ENCODE results near the gene ABCG5.

ABCG5 gene

DNA sequence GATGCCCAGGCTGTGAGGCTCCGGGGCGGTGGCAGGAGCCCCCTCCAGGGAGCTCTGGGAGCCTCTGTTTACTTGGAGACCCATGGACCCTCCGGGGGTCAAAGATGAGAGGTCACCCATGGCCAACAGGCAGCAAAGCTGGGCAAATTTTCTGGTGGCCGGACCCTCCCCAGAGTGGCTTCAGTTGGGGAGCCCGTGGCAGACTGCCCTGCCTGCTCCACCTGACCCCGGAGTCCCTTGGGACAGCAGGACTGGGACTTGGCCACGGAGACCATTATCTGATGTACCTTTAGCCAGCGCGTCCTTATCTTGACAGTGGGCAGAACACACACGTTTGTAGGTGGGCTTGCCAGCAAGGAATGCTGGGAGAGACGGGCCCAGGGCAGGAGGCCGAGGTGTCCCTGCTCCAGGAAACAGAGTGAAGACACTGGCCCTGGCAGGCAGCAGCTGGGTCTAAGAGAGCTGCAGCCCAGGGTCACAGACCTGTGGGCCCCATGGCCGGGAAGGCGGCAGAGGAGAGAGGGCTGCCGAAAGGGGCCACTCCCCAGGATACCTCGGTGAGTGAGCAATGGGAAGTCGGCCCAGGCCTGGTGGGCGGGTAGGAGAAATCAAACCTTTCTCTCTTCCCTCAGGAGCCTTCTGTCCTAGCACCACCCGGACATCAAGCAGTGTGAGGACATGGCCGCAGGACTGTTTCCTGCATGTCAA is at the start of gene ABCG5, which contains the start of gene ABCG8:
TSS of gene ABCG5 (minus strand) at position 280 of the 708 bp plus-strand sequence. CDS start at position 120, 160 bp downstream.
TSS of gene ABCG8 (plus strand) at position 412 of the 708 bp plus-strand sequence. CDS start at position 495, 83 bp downstream.
- no peak for DNase-seq

DNA sequence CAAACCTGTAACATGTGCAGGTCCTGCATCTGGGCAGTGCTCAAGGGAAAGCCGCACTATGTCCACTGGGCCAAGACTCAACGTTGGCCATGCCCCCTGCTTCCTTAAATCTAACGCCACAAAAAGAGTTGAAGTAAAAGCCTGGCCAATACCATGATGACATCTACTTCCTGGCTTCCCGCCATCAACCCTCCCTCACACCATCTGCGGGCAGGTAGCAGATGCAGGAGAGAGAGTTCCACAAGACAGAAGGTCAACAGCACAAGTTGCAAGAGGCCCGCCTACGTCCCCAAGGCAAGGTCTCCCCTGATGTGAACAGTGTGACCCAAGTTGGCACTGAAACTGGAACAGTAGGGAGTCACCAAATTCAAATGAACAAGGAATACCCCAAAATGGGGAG is 48.5 kb upstream of the ABCG5 start:
- no peak for DNase-seq

DNA sequence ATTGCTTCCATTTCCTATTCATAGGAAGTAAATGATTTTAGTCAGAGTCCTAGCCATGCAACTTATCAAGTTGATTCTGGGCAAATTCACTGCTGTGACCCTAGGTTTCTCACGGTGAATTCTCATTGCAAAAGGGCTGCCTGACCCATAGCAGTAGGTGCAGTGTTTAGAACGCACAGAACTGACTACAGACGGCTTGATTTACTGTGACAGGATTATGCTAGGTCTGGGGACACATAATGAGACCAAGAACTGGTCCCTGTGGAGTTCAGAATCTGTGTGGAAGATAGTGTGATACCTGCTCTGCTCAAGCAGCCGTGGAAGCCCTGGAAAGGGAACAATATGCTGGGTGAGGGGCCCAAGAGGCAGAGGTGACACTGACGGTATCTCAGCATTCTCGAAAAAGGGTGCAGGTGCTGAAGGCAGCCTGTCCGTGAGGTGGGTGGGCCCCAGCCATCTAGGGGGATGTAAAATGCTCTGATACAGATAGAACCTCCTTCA is 46.5 kb upstream of the ABCG5 start:
- DNase-seq, result peak; percentile 39

DNA sequence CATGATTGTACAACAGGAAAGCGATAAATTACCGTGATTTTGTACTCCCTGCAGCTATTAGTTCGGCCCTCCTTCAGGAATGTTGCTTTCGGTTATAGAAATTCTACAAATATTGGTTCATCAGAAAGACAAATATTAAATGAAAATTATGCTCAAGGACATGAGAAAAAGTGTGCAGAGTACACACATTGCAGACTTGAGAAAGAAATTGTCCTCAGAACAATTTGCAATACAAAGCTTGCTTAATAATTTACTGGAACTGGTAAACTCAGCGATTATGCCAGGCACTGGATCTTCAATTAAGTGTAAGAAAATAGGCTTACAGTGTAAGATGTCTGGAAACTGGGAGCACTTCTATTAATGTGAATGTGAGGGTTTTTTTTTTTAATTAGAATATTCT is 46.0 kb upstream of the ABCG5 start:
- DNase-seq, result no peak

DNA sequence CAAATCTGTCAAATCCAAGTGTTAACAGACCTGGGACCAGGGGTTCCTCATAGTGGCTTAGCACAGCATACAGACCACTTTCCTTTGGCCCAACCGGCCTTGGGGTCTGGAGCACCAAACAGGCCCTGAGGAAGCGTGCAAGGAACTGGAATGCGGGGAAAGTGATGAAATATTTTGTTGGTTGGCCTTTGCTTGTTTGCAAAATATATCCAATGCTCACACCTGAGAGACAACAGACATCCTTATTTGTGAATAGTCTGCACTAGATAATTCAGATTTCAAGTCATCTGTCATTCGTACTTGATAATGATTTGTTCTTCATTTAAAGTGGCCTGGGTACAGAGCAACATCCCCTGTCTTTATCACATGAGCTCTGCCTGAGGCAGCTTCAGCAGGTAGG is 43.7 kb upstream of the ABCG5 start:
- no peak for DNase-seq

DNA sequence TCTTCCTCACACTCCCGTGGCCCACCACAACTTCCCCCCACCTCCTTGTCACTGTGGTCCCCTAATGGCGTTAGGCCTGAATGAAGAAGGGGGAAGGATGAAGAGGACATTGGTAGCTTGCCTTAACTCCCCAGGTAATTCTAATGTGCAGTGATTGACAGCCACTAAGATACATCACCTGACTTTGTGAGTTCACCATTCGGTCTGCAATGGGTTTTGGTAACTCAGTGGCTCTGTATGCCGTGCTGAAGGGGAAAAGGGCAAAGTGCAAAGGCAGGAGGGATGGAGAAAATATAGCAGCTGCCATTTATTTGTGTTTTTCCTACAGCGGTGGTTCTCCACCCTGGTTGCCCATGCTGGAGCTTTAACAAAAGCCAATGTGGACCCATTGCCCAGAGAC is 42.3 kb upstream of the ABCG5 start:
- no peak for DNase-seq

DNA sequence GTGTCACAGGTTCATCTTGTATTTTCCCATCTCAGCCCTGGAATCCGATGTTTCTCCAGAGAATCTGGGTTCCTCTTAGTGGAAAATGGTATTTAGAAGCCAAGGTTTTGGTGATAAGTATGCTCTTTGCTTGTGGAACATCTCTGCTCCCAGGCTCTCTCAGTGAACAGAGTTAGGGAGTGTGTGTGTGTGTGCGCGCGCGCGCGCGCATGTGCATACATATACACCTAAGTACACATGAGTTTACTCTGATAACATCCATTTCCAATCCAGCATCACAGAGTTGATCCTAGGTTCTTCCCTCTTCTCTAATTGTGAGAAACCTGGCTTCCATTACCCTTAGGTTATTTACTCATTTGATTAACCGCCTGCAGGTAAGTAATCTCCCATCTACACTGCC is 41.8 kb upstream of the ABCG5 start:
- no peak for DNase-seq

DNA sequence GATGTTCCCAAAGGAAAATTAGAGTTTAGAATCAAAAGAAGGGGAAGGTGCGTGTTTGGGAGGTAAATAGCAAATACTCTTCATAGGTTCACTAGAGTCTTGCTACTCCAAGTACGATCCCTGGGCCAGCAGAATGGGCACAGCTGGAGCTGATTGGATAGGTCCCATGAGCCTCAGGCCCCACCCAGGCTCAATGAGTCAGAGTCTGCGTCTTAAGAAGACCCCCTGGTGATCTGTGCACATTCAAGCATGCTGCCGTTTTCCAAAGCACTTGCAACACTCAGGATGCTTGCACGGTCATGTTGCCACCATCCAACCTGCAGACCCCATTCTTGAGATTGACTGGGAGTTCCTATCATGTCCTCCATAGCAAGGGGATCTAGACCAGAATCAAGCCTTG is 40.6 kb upstream of the ABCG5 start:
- DNase-seq, result no peak

DNA sequence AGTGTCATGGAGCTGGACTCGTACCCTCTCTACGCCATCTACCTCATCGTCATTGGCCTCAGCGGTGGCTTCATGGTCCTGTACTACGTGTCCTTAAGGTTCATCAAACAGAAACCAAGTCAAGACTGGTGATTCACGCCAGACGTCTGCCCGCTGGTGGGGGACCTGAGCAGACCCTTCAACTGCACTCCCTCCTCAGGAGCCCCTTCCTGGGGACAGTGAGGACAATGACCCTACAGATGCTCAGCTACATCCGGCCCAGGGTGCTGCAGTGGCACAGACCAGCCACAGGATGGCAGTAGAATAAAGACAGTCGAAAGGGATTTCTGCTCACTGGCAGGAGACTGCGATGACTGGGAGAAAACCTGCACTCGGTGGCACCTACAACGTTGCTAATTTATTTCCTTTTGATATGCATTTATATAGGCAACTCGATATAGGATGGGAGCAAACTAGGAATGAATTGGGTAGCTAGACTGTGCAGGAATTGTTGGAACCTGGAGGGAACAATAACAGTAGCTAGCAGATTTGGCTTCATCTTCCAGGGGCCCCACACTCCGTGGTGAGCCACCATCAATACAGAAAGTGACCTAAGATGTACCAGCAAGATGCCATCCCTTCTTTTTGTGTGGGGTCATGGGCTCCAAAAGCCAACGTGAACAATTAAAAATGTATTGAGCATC is 39.3 kb upstream of the ABCG5 start:
- peak; percentile 87 for DNase-seq

DNA sequence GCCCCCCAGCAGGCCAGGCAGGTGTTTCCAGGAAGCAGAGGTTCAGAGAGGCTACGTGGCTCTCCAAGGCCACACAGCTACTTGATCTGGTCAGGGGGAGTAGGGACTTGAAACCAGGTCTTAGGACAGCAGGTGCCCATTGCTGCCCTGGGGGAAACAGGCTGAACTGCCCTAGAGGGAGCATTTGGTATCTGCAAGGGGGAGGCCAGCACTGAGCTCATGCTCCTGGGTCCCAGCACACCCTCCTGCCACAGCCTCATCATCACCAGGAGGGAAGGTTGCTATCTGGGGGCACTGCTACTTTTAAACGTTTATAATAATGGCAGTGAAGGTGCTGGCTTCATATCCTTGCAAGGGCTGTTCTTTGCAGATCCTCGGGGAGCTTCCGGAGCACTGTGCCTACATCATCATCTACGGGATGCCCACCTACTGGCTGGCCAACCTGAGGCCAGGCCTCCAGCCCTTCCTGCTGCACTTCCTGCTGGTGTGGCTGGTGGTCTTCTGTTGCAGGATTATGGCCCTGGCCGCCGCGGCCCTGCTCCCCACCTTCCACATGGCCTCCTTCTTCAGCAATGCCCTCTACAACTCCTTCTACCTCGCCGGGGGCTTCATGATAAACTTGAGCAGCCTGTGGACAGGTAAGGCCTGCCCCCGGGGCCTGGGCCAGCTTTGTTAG is 36.3 kb upstream of the ABCG5 start:
- DNase-seq, result no peak

DNA sequence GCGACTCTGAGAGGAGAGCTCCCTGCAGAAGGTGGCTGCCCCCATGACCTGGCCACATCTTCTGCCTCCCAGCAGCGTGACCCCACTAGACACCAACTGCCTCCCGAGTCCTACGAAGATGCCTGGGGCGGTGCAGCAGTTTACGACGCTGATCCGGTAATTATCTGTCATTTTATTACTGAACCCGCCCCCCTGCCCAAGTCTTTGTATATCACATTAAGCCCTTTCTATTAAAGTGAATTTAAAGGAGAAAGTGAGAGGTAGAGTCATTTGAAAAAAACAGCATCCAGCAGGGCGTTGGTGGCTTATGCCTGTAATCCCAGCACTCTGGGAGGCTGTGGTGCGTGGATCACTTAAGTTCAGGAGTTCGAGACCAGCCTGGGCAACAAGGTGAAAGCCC is 33.5 kb upstream of the ABCG5 start:
- no peak for DNase-seq

DNA sequence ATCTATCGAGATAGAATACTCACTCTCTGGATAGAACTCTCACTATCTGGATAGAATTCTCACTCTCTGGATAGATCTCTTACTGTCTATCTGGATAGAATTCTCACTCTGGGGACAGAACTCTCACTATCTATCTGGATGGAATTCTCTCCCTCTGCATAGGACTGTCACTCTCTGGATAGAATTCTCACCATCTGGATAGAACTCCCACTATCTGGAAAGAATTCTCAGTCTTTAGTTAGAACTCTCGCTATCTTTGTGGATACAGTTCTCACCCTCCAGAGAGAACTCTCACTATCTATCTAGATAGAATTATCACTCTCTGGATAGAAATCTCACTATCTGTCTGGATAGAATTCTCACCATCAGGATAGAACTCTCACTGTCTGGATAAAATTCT is 16.7 kb upstream of the ABCG5 start:
- DNase-seq, result no peak

DNA sequence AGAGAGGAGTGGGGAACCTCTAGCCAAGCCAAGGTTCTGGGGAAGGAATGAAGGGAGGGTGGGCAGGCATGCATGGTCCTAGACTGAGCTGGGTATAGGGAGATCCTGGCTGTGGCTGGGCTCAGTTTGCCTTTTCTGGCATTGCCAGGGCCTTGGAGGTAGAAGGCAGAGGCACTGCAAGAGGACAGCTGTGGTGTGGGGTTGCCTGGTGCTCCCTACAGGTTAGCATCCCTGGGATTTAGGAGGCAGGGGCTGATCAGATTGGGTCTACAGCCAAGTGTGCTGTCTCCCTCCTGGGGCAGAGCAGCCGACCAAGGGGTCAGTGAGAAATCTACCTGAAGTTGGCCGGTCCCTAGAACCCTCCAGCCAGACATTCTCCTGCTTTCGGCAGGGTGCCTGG is 16.0 kb upstream of the ABCG5 start:
- no peak for DNase-seq

DNA sequence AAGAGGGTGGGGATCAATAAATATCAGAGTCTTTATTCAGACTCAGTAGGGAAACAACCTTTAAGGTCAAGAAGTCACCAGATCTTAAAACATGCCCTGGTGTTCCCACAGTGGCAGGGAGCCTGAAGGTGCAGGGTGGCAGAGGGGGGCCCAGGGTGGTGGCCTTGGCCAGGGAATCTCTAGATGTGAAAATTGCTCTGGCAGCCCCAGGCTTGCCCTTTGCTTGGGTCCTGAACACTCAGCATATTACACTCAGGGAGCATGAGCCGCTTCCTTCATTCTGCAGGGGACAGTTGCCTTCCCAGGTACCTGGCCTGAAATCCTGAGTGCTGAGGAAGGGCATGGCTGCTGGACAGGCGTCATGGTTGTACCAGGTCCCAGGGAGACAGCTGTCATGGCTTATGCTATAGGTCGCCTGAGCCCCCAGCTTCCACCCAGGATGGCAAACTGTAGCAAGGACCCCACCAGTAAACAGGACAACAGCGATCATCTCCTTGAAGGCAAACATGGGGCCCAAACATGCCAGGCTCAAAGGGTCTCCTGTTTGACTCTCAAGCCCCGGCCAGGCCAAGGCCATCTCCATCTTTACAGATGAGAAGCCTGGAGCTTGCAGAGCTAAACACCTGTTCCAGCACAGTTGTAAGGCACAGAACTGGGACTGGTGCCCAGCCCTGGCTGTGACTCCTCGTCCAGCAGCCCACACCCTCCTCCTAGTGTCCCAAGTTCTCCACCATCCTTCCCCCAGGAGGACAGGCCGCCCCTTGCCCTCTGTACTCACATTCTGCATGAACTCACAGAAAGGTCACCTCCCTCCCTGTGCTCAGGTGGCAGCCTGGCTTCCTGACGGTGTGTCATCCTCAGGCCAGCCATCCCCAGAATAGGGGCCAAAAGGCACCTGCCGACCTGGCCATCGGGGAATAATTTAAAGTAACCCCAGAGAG is 14.8 kb upstream of the ABCG5 start:
- no peak for DNase-seq

DNA sequence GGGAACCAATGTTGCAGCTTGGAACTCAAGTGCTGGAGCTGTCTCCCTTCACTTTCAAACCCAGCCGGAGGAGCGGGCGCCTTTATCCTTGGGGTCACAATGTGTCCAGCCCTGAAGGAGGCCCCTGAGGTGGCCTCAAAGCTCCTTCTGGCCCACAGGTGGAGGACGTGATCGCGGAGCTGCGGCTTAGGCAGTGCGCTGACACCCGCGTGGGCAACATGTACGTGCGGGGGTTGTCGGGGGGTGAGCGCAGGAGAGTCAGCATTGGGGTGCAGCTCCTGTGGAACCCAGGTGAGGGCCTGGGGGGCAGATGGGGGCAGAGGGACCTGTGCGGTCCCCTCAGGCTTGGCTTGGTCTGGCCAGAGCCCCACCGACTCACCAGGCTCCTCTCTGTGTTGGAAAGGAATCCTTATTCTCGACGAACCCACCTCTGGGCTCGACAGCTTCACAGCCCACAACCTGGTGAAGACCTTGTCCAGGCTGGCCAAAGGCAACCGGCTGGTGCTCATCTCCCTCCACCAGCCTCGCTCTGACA is 13.6 kb upstream of the ABCG5 start:
- no peak for DNase-seq

DNA sequence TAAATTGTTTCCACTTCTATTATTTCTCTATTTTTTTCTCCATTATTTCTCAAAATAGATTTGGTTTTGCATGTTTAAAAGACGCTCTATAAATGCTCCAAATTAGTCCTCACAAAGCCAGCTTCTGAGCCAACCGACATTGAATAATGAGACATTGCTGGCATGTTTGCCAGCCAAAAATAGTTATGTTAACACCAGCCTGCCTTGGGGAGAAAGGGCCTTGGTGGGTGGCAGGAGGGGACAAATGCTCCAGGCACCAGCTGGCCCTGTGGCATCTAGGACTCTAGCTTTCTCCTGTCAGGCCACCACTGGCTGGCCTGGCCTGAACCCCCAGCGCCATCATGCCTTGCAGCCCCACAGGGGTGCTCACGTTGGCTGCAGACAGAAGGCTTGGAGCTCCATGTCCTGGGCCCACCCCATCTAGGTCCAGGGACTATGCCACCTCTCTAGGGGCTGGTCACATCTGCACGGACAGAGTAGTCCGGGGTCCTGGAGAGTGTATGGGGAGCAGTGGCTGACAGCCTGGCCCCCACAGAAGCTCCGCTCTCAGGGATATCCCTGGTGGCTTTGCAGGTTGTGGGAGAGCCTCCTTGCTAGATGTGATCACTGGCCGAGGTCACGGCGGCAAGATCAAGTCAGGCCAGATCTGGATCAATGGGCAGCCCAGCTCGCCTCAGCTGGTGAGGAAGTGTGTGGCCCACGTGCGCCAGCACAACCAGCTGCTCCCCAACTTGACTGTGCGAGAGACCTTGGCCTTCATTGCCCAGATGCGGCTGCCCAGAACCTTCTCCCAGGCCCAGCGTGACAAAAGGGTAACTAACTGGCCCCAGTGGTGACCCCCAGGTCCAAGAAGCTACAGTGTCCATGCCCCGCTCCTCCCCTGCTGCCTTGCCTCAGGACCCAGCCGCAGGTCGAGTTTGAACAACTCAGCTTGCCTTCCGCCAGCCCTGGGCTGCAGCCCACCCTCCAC is 12.7 kb upstream of the ABCG5 start:
- no peak for DNase-seq

DNA sequence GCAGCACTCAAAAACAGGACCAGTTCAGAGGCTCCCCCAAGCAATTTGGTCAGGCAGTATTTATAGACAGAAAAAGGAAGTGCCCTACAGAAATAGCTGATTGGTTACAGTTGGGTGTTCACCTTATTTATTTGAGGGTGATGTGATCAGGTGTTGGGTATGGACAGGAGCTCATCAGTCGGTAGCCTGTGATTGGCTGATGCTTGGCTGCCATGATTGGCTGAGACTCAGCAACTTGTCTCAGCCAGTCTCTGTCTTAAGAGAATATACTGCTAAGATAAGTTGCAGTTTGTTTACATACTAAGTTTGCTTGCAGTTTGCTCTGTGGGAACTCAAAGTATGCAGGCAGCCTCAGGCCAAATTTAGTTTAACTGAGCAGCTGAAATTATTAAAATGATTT is 9.6 kb upstream of the ABCG5 start:
- no peak for DNase-seq

DNA sequence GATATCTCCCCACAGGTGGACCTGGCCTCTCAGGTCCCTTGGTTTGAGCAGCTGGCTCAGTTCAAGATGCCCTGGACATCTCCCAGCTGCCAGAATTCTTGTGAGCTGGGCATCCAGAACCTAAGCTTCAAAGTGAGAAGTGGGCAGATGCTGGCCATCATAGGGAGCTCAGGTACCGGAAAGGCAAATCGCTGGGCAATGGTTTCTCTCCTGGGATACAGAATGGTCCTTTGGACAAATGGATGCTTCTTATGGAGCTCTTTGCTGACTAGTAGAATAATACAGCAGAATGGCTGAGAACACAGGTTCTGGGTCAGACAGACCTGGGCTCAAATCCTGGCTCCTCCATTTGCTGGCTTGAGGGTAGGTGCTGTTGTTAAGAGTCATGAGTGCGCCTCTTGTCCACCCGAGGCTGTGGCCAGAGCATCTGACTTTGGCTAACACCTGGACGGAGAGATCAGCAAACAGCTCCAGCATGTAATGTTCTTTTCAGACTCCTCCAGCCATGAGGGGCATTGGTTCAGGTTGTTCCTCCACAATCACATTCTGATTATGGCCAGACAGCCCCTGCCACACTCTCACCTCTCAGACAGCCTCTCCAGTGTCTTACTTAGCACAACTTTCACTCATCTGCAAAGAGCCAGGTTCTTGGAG is 7.6 kb upstream of the ABCG5 start:
- no peak for DNase-seq

DNA sequence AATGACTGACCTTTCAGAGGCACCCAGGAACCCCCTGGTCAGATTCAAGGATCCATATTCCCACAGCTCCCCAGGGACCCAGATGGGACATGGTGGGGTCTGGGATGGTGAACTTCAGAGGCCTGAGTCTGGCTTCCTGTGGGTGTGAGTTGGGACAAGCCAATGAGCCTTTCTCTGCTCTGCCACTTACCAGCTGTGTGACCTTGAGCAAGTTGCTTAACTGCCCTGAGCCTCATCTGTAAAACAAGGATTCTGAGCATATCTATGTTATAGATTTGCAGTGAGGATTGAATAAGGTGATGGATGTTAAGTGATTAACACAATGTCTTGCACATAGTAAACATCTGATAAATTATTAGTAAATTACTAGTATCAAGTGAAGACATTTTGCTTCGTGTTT is 6.5 kb upstream of the ABCG5 start:
- no peak for DNase-seq

DNA sequence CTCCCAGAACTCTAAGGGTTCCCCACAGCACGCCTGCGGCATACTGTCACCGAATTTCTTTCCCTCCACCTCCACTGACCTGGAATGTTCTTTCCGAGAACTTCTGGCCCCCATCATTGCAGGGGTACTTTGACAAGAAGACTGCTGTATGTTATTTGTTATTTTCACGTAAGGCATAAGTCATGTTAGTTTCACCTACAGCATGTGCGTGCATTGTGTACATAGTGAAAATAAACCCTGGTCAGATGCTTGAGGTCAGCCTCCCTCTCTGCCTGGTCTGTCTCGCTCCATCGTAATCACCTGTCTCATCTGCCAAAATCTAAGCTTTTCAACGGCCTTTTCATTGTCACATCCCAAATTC is 4.2 kb upstream of the ABCG5 start:
- DNase-seq, result no peak
